HepG2 (cell line): ENCODE measurements around the gene ZFYVE26. TPM values are rescaled to one million over a fixed set of nuclear protein-coding genes. Genes with fewer than 3 reads are reported as not detected.

Experiments used
- ATAC-seq: fragments of 200-7000 bp; cut with Tn5 transposase; 3 replicates; pipeline ENCODE4 v1.9.1; 2020; ENCODE audit warnings: mild to moderate bottlenecking, moderate library complexity
- BruUV-seq: library from RNA; stranded (reverse); fragments of 400-500 nt; replicated peaks from 2 replicates; lab custom pipeline; 2021; lab: Mats Ljungman, UMichigan
- CTCF ChIA-PET: fragments of 300-600 bp; formaldehyde crosslinking; extraction: SDS; loops from one replicate; lab custom pipeline; 2021; ENCODE audit warnings: low total read pairs, inconsistent platforms, low intra/inter-chr PET ratio; lab: Yijun Ruan, JAX
- POLR2A ChIA-PET: fragments of 350-600 bp; sonication (Branson Sonifier 250); formaldehyde crosslinking; loops from one replicate; lab custom pipeline; 2020; ENCODE audit warnings: antibody characterized with exemption, inconsistent platforms; lab: Yijun Ruan, JAX
- DNase-seq: peaks from one replicate; pipeline ENCODE4 v3.0.0-alpha.2; 2015; ENCODE audit warnings: low spot score
- FAIRE-seq: peaks from 3 replicates; lab custom pipeline; 2011; peaks lifted over from hg19 to GRCh38; lab: Jason Lieb, UNC
- H2AFZ ChIP-seq: one replicate; pipeline ENCODE4 v1.6.1; 2011; ENCODE audit warnings: low read length, inconsistent platforms
- H3K27ac ChIP-seq: fragments of 300-600 bp; 3 replicates; pipeline ENCODE4 v1.8.0; 2011; ENCODE audit warnings: mixed run types, mild to moderate bottlenecking, mixed read lengths, low read length, inconsistent platforms; ENCODE audit not compliant: insufficient read depth; ENCODE audit errors: extremely low read length
- H3K27me3 ChIP-seq, 2 experiments: fragments of 200-600 bp in 1 of 2; 2 replicates in 1 of 2; 3 replicates in 1 of 2; pipeline versions ENCODE4 v1.6.0 to v1.8.0; 2011; ENCODE audit warnings: low read length in 2 of 2, mild to moderate bottlenecking in 2 of 2, moderate library complexity in 2 of 2, inconsistent platforms in 1 of 2; ENCODE audit not compliant: insufficient read depth in 2 of 2, control insufficient read depth in 1 of 2
- H3K36me3 ChIP-seq, 2 experiments: fragments of 200-600 bp in 1 of 2; replicated peaks in 1 of 2; 2 replicates in 1 of 2; 3 replicates in 1 of 2; pipeline versions ENCODE4 v1.5.1 to v1.8.0; 2011; ENCODE audit warnings: low read length in 2 of 2, inconsistent platforms in 1 of 2; ENCODE audit not compliant: insufficient read depth in 2 of 2, control insufficient read depth in 1 of 2
- H3K4me1 ChIP-seq: 2 replicates; pipeline ENCODE4 v1.5.1; 2012; ENCODE audit warnings: low read length, inconsistent platforms; ENCODE audit not compliant: insufficient read depth
- H3K4me2 ChIP-seq: 2 replicates; pipeline ENCODE4 v1.6.0; 2011; ENCODE audit warnings: low read depth, low read length, inconsistent platforms
- H3K4me3 ChIP-seq, 3 experiments: fragments of 200-600 bp in 1 of 3; sonication (generic), shearing (Covaris generic) in 1 of 3; replicated peaks in 1 of 3; 2 replicates each; pipeline ENCODE4 v1.5.1; 2011 to 2016; ENCODE audit warnings: low read length in 3 of 3, inconsistent platforms in 2 of 3, low read depth in 2 of 3, mild to moderate bottlenecking in 2 of 3, control low read depth in 1 of 3, mixed read lengths in 1 of 3; ENCODE audit not compliant: insufficient read depth in 1 of 3
- H3K79me2 ChIP-seq: one replicate; pipeline ENCODE4 v1.6.1; 2011; ENCODE audit warnings: low read length, inconsistent platforms; ENCODE audit not compliant: insufficient read depth
- H3K9ac ChIP-seq: 2 replicates; pipeline ENCODE4 v1.6.0; 2011; ENCODE audit warnings: mild to moderate bottlenecking, low read depth, low read length, inconsistent platforms; ENCODE audit not compliant: insufficient read depth
- H3K9me3 ChIP-seq: 2 replicates; pipeline ENCODE4 v1.5.1; 2012; ENCODE audit warnings: mild to moderate bottlenecking, low read length
- H4K20me1 ChIP-seq: 2 replicates; pipeline ENCODE4 v1.6.0; 2011; ENCODE audit warnings: inconsistent platforms, mild to moderate bottlenecking, low read length, moderate library complexity; ENCODE audit not compliant: insufficient read depth
- FOXJ3 ChIP-seq: sonication (generic); formaldehyde crosslinking; IDR thresholded peaks from 2 replicates; pipeline ENCODE4 v1.4.0; 2020; ENCODE audit warnings: missing genetic modification reagents, mild to moderate bottlenecking, borderline replicate concordance
- GATA4 ChIP-seq: sonication (generic); IDR thresholded peaks from 2 replicates; pipeline ENCODE4 v1.6.1; 2016; ENCODE audit warnings: antibody characterized with exemption, low read depth, borderline replicate concordance
- MLX ChIP-seq: IDR thresholded peaks from 2 replicates; pipeline ENCODE4 v1.6.1; 2016
- ONECUT2 ChIP-seq: sonication (generic); formaldehyde crosslinking; IDR thresholded peaks from 2 replicates; pipeline ENCODE4 v1.4.0; 2020; ENCODE audit warnings: missing genetic modification reagents
- PRDM4 ChIP-seq: sonication (generic); formaldehyde crosslinking; IDR thresholded peaks from 2 replicates; pipeline ENCODE4 v1.9.0; 2021; ENCODE audit warnings: missing genetic modification reagents, borderline replicate concordance
- SCMH1 ChIP-seq: sonication (generic); formaldehyde crosslinking; IDR thresholded peaks from 2 replicates; pipeline ENCODE4 v1.9.0; 2021; ENCODE audit warnings: missing genetic modification reagents, mild to moderate bottlenecking, borderline replicate concordance
- SMAD3 ChIP-seq: sonication (generic); formaldehyde crosslinking; IDR thresholded peaks from 2 replicates; pipeline ENCODE4 v1.4.0; 2020; ENCODE audit warnings: missing genetic modification reagents
- SYNCRIP ChIP-seq: fragments of 200-400 bp; formaldehyde crosslinking; IDR thresholded peaks from 2 replicates; pipeline ENCODE4 v1.6.1; 2018; ENCODE audit warnings: mild to moderate bottlenecking, low read depth, low read length; ENCODE audit not compliant: insufficient read depth
- TEAD2 ChIP-seq: sonication (generic); formaldehyde crosslinking; IDR thresholded peaks from 2 replicates; pipeline ENCODE4 v1.9.0; 2021; ENCODE audit warnings: missing genetic modification reagents
- WIZ ChIP-seq: sonication (generic); formaldehyde crosslinking; IDR thresholded peaks from 2 replicates; pipeline ENCODE4 v1.5.1; 2020; ENCODE audit warnings: mild to moderate bottlenecking, missing genetic modification reagents
- ZBTB21 ChIP-seq: sonication (generic); formaldehyde crosslinking; IDR thresholded peaks from 2 replicates; pipeline ENCODE4 v1.4.0; 2020; ENCODE audit warnings: missing genetic modification reagents
- ZNF432 ChIP-seq: sonication (generic); formaldehyde crosslinking; IDR thresholded peaks from 2 replicates; pipeline ENCODE4 v1.5.0; 2020; ENCODE audit warnings: missing genetic modification reagents, mild to moderate bottlenecking, borderline replicate concordance
- WGBS: methylation state at CpG from one replicate; pipeline ENCODE4 v1.1.6; 2017; ENCODE audit warnings: low lambda C conversion rate; 5-methylcytosine and 5-hydroxymethylcytosine counted together
- in situ Hi-C: cut with HindIII; loops from 2 replicates; pipeline ENCODE4 v1.10.0; 2017; ENCODE audit warnings: low pct_unique_long_range_greater_than_20kb; ENCODE audit not compliant: extremely low pct_ligation_motif_present
- intact Hi-C: fragments of 100-400 bp; cut with micrococcal nuclease; formaldehyde crosslinking; loops from one replicate; pipeline ENCODE4 v1.10.0; 2022; ENCODE audit not compliant: unreplicated experiment
- polyA plus RNA-seq, 8 experiments: library from polyadenylated mRNA; depleted of rRNA in 3 of 8; stranded (reverse) in 7 of 8; unstranded in 1 of 8; fragments of >200 nt; fragmentation: Illumina TruSeq in 4 of 8; extraction: Trizol in 4 of 8; gene quantifications; 2 replicates each; pipeline versions ENCODE4 v1.2.1 to v1.2.3, GENCODE V29; 2011 to 2016; ENCODE audit warnings: low read depth in 4 of 8, missing spikeins in 1 of 8, mixed read lengths in 1 of 8; ENCODE audit not compliant: insufficient read depth in 1 of 8
- total RNA-seq, 5 experiments: library from RNA; depleted of rRNA; stranded (reverse); fragments of >200 nt; fragmentation: Illumina TruSeq; extraction: Trizol; gene quantifications; 2 replicates each; pipeline ENCODE4 v1.2.3, GENCODE V29; 2016; ENCODE audit warnings: low read depth in 1 of 5

Gene ZFYVE26
- total and polyA plus RNA-seq, 2 of the 13 experiments (the other 11 are each of a cell fraction or from before 2014, with no cell fraction given) = 13.6 to 16.4 TPM

GRCh38 chr14:67806246-67806645, 10.1 kb downstream of the ZFYVE26 start:
- no peaks in the 10 kb centered on the region for H4K20me1 ChIP-seq
- no peak overlapping the region for H3K4me3 ChIP-seq
- in situ Hi-C loops (no loop called here), intact Hi-C loops (no loop called here)
- ChIA-PET POLR2A (interaction anchor here (0.8 kb wide), 1 partner anchor 10 kb away, joined by 3 read pairs; the partner anchor contains the start of gene ZFYVE26), CTCF (no interaction called here)
- H3K79me2 ChIP-seq = no peaks in the 10 kb centered on the region
- H3K4me2 ChIP-seq = no peak overlapping the region
- no peak for FAIRE-seq
- no peak for DNase-seq
- TF ChIP-seq FOXJ3 (CRISPR knock-in tag) (no peak), ZNF432 (CRISPR knock-in tag) (no peak), MLX (CRISPR knock-in tag) (no peak), TEAD2 (no peak), SMAD3 (no peak), GATA4 (no peak), ONECUT2 (no peak), SYNCRIP (no peak), SCMH1 (CRISPR knock-in tag) (no peak), ZBTB21 (CRISPR knock-in tag) (no peak), PRDM4 (CRISPR knock-in tag) (no peak), WIZ (no peak)
- H3K4me1 ChIP-seq = no peaks in the 10 kb centered on the region
- peaks cover 28 to 81% of the 10 kb centered on the region in 2 experiments for H3K36me3 ChIP-seq
- WGBS = 96% methylated on average over 3 of the region's 3 CpGs
- BruUV-seq = no TSS peak
- no peaks in the 10 kb centered on the region for H3K9me3 ChIP-seq
- H3K9ac ChIP-seq = no peak overlapping the region
- no peak for ATAC-seq
- H3K27ac ChIP-seq = no peak overlapping the region
- no peaks in the 10 kb centered on the region for H3K27me3 ChIP-seq
- no peak overlapping the region for H2AFZ ChIP-seq
